GM13977 (cell line): ENCODE results near the gene ZNF837.
A peak's percentile ranks its signal among the peaks of the same experiment; 100 is the strongest.

Experiments used
- DNase-seq: peaks from one replicate; pipeline ENCODE4 v3.0.0; 2012; ENCODE audit warnings: low spot score
- in situ Hi-C: fragments of 300-500 bp; cut with MboI; formaldehyde crosslinking; loops from one replicate; pipeline ENCODE4 v1.12.0; 2022; ENCODE audit warnings: low sequenced_read_pairs, low pct_unique_long_range_greater_than_20kb, mixed read lengths, inconsistent platforms; ENCODE audit not compliant: unreplicated experiment
- TF ChIP-seq, protein P1 (sequence below): IDR thresholded peaks from 2 replicates; pipeline ENCODE4 v1.5.1; 2012; ENCODE audit warnings: mild to moderate bottlenecking, control low read depth; ENCODE audit not compliant: insufficient read depth; ENCODE audit errors: extremely low read depth, missing control alignments

The ZNF837 gene

DNA sequence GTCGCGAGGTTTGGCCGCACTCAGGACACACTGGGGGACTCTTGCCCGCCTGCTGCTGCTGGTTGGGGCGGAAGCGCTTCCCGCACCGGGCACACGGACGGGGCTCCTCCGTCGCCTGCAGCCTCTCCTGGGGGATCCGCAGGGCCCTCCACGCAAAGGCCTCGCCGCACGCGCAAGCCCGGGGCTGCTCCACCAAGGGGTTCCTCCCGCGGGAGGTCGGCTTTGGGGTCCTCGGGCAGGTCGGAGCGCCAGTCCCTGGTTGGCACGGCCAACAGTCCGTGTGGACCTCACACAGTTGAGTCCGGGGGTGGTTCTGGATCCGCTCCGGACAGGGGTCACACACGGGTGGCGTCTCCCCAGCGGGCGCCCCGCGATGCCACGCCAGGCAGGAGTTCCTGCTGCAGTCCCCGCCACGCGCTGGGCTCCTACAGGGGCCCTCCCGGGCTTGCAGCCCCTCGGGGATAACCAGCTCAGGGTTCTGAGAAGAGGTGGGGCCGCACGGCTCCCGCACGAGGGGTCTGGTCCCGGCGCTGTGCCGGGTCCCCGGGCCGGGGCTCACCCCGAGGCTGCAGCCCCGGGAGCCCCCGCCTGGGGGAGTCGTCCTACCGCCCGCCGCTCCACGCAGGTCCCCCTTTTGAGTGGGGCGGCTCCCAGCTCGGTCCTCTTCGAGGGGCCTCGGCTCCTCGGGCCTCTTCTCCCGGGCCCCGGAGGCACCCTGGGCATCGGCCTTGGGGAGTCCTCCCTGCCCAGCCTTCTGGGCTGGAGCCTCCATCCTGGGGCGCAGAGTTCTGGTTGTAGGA, 12.1 kb downstream of the ZNF837 start:
- in situ Hi-C loops = no loop called here
- DNase-seq = no peak
- TF ChIP-seq, protein P1, sequence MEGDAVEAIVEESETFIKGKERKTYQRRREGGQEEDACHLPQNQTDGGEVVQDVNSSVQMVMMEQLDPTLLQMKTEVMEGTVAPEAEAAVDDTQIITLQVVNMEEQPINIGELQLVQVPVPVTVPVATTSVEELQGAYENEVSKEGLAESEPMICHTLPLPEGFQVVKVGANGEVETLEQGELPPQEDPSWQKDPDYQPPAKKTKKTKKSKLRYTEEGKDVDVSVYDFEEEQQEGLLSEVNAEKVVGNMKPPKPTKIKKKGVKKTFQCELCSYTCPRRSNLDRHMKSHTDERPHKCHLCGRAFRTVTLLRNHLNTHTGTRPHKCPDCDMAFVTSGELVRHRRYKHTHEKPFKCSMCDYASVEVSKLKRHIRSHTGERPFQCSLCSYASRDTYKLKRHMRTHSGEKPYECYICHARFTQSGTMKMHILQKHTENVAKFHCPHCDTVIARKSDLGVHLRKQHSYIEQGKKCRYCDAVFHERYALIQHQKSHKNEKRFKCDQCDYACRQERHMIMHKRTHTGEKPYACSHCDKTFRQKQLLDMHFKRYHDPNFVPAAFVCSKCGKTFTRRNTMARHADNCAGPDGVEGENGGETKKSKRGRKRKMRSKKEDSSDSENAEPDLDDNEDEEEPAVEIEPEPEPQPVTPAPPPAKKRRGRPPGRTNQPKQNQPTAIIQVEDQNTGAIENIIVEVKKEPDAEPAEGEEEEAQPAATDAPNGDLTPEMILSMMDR = no peak

DNA sequence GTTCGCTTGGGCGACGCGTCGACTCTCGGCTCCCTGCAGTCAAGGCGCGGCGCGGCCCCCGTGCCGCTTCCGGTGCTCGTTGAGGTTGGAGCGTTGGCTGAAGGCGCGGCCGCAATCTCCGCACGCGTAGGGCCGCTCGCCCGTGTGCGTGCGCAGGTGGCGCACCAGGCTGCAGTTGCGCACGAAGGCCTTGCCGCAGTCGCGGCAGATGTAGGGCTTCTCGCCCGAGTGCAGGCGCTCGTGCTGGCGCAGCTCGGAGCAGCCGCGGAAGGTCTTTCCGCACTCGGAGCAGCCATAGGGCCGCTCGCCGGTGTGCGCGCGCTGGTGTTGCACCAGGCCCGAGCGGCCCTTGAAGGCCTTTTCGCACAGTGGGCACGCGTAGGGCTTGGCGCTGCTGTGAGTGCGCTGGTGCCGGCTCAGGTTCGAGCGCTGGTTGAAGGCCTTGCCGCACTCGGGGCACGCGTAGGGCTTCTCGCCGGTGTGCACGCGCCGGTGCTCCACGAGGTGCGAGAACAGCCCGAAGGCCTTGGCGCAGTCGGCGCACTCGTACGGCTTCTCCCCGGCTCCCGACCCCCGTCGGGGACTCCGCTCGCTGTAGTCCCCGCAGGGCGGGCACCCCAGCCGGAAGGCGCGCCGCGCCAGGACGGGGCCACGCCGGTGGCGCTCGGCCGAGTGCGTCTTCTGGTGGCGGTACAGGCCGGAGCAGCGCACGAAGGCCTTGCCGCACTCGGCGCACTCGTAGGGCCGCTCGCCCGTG, 13.0 kb downstream of the ZNF837 start:
- TF ChIP-seq, protein P1 = no peak
- in situ Hi-C loops = no loop called here
- DNase-seq = no peak

DNA sequence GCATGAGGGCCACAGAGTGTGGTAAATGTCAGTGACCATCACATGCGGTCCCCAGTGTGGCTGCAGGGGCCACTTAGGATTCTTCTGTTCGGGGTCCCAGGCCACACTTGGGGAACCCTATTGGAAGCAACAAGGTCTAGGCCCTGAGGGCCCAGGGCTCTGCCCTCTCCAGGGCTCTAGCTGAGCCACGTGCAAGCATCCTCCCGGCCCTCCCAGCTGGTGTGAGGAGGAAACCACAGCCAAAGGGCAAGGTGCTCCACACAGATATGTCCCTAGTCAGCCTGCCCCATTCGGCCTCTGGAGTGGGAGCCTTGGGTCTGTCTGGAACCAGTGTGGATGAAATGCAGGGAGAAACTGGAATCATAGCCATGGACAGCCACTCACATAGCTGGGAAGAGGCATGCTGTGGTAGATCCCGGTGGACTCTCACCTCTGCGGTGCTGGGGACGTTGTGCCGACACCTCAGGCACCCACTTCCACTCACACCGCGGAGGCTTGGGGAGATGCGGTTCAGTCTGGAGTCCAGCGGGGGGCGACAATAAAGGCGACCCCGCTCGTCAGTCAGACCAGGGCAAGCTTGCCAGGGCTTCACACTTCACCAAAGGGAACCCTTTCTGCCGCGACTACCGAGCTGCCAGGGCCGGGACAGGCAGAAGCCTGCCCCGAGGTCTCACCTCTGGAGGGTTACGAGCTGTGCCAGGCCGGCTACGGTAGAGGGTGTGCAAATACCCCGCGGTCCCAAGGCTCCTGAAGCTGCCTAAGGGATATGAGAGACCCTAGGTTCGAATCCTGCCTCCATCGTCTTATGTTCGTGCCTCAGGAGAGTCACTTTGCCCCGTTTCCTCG, 14.0 kb downstream of the ZNF837 start:
- in situ Hi-C loops = no loop called here
- DNase-seq = no peak

DNA sequence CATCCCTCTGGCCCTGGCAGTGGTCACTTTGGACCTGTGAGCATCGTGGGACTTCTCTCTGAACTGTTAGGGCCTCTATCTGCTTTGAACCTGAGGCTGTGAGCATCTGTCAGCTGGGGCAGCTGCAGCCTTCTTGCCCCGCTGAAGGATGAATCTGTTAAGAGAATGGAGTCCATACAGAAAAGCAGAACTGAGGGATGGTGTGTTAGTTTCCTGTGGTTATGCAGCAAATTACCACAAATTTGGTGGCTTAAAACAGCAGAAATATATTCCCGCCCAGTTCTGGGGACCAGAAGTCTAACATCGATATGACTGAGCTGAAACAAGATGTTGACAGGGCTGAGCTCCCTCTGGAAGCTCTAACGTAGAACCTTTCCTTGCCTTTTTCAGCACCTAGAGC, 16.7 kb downstream of the ZNF837 start:
- DNase-seq = no peak
- in situ Hi-C loops = no loop called here
- TF ChIP-seq, protein P1 = no peak

More for the DNA sequence above, 14.0 kb downstream of the ZNF837 start:
- TF ChIP-seq, protein P1 = no peak

DNA sequence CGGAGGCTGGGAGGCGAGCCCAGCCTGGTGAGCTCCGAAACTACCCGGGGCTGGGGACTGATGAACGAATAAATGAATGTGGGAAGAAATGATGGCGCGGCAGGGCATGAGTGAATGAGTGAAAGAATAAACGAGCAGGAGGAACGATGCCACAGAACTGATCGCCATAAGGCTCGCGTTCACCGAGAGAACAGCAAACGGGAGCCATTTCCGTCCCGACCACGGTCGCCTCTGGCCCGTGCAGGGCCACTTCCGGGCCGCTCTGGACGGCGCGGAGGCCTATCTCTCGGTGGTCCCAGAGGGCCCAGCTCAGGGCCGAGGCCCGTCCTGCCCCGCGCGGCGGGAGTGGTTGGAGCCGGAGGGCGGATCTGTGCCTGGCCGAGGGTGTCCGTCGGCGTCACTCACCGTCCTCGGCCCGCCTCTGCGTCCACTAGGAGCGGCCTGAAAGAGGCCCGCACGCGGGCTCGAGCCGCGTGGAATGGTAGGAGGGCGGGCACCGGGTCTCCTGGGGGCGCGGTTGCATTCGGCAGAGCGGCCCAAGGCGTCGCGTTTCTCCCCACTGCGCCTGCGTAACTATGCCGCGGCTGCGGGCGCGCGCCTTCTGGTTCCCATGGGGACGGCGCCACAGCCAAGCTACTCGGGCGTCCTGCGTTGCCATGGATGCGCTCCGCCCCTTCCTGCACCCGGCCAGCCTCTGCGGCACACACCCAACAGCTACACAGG, 18.4 kb downstream of the ZNF837 start, which contains the start of gene ZNF497:
ZNF497 (minus strand) TSS at position 480 of the 723 bp plus-strand sequence. CDS start 5,116 bp downstream, outside the sequence.
- in situ Hi-C loops = no loop called here
- TF ChIP-seq, protein P1 = no peak
- peak; percentile 100 for DNase-seq
